Activated naive CD4-positive, alpha-beta T cell (primary cell): ENCODE data around the gene NANOGP8.

Source experiments
- DNase-seq, 4 experiments: peaks; one replicate each; lab custom pipeline; 2025; lab: John Stamatoyannopoulos, UW

Gene NANOGP8

DNA sequence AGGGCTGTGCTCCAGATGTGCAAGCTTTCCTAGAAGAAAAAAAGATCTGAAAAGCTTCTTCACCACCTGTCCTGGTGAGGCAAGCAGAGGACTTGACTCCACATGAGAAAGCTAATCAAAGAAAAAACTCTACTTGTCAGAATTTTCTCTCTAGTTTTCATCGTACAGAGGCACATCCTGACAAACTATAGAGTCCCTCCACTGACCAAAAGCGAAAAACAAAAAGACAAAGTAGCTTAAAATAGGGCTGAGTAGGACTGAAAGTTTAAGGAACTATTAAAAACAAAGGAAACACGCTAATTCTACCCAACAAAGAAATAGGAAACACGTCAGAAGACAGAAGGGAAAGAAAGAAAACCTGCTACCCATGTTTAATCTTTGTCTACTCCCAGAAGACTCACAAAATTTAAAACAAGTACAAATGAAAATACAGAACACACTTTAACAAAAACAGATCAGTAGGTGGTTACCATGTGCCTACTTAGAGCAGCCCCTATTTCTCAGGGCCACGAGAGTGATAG, 26.5 kb downstream of the NANOGP8 start:
- no peak for DNase-seq

DNA sequence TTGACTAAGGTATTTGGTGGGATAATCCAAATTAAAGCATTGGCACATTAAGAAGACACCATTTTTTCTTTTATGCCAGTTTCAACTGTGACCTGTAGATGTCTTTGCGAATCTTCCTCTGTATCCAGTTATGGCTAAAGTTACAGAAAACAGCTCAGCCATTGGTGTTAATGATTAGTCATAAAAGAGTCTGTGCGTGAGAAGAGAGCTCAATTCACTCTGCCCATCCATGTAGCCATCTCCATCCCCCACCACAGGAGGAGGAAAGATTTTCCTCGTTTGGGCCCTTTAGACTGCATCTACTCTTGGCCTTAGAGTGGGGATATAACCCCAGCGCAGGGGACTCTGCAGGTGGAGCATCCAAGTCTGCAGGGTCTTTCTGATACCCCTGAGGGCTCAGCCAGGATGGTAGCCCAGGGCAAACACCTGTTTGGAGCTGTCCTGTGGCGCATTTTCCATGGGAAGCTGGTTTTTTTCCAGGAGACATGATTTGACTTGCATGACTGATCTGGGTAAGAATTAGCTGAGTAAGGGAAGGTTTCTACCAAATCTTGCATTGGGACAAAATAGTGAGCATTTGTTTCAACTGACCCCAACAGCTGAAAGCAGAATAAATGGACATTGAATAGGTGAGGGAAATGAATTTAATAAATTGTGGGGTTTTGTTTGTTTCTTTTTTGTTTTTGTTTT, 29.5 kb downstream of the NANOGP8 start:
- no peak for DNase-seq

DNA sequence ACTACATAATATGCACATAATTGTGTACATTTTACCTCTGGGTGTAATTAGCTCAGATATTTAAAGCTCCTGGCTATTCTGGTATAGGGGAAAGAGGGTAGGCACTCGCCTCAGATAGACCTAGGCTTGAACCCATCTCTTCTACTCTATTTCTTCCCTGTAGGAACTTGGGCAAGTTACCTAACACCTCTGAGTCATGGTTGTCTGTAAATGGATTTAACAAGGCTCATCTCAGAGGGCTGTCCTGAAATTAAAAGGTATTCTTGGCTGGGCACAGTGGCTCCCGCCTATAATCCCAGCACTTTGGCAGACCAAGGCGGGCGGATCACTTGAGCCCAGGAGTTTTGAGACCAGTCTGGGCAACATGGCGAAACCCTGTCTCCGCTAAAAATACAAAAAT, 30.7 kb downstream of the NANOGP8 start:
- DNase-seq, result no peak

DNA sequence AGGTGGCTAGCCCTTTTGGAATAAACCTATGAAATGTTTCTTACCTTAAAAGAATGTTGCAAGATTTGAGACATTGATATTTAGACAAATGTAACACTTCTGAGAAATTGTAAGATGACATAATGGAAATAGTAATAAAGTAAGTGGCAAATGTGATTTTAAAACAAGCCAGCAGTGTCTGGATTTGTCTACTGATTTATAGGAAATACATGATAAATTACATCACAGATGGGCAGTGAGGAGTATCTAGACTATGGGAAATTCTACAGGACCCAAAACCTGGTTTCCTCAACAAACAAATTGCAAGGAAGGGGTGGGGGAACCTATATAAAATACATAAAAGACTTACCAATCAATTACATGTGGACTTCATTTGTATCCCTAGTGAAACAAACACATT, 37.1 kb downstream of the NANOGP8 start:
- DNase-seq, result no peak

DNA sequence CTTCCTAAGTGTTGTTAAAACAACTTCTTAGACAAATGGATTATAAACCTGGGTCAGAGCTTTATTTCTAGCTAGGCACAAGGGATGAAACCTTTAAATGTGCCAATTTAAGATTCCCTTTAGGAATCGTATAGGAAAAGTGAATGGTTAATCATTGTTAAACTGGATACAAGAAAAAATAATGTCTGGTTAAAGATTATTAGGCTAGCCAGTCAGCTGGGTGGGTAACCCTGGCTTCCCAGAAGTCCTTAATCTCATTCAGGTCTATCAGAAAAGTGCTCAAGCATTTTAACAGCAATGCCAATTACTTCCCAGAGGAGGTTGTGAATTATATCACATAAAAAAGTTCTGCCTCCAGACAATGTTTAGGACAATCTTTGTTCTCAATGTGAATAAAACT, 37.6 kb downstream of the NANOGP8 start:
- no peak for DNase-seq

DNA sequence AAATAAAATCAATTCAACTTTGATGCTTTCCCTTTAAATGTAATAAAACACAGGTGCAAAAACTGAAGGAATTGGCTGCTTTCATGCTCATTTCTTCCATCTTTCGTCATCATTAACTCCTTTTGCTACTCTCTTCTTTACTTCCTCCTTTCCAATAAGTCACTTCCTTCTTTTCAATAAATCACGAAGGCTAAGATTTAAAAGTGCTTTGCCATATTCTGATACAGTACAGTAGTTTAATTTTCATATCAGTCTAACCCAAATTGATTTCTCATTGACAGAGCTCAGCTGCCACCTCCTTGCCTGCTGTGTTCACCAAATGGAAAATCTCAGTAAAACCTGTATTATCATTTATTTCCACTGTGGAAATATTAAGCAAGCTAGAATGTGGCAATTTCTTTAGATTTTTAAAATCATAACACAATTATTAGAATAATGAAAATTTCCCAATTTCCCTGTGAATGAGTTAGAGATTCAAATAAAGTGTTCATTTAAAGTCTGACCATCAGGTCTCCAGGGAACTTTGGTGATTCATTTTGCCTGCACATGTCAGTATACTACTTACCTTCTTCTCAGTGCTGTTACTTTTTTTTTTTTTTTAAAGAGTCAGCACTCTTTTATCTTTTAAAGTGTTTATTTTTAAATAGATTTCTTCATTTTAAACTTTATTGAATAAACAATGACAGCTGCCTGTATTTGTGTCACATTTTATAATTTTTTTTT, 41.6 kb downstream of the NANOGP8 start:
- DNase-seq, result no peak

DNA sequence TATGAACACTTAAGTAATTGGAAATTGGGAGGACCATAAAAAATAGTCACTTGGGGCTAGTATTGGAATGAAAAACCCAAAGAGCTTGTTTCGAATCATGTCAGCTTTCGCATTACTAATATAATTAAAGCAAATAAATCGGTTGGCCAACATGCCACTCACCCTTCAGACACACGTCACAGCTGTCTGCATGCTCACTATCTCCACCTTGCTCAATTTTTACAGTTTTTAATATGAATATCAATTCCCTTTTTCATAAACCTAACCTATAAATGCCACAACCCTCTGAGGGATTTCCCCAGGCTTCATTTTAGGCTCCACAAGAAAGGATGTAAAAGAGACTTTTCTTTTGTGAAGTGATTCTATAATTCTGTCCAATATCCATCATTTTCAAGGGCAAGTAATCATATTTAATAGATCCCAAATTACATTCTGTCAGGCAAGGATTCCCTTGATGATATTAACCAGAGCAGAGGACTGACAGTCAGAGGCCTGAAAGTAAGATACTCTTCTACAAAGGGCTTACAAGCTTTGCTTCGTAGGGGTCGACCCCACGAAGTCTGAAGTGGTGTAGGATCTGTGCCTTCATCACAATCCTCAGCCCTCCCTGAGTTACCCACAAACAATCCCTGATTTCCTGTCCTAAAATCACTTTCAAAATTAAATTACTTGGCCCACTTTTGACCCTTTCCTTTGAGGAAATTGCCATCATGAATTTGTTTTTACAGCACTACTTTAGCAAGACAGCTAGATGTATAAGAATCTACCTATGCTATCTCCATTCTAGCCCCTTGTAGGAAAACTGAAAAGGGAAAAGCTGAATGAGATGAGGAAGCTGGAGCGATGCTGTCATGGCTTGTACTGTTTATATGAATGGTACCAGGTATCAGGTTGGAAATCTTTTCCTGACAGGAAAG, 44.5 kb downstream of the NANOGP8 start:
- DNase-seq, result no peak

DNA sequence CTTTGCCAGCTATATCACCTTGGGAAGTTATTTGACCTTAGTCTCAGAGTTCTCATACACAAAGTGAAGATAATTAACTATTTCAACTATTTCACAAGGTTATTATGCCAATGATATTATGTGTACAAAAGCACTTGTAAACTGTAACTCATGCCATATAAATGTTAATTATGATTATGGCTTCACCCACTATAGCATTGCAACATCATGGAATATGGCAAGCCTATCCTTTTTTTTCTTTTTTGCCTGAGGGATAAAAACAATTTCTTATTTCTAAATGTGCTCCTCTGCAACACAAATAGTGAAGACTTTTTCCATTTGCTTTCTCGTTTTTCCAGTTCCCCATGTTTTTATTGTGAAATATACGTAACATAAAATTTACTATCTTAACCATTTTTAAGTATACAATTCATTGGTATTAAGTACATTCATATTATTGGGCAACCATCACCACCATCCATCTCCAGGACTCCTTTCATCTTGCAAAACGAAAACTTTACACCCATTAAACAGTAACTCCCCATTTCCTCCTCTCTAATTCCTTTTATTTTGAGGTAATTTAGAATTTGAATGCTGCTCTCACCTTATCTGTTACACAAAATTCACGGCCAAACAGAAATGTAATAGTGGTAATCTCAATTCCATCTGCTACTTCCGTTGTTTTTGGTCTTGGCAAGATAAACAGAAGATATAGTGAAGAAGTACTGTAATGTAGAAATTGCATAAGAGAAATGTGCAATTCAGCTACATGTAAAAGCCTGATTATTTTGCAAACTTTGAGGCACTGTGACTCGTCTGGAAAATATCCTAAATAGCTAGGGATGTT, 46.3 kb downstream of the NANOGP8 start:
- DNase-seq, result no peak
